ENCODE measurements around the gene AHCYL1. TPM values are rescaled to one million over a fixed set of nuclear protein-coding genes. Genes with fewer than 3 reads are reported as not detected.

The AHCYL1 gene
- total RNA-seq, 1 donor from 2014 or later, result 59.6 TPM

- Mint-ChIP-seq H3K36me3 (ENCODE audit: low read depth) (peaks cover 2% of the 10 kb centered on the region), H3K9me3 (ENCODE audit: low read depth) (no peaks in the 10 kb centered on the region), H3K4me3 (ENCODE audit: unreplicated experiment) (no peak overlapping the region), H3K4me1 (ENCODE audit: low read depth) (peaks cover 22% of the 10 kb centered on the region), H3K27ac (ENCODE audit: unreplicated experiment) (no peak overlapping the region), H3K27me3 (ENCODE audit: low read depth) (no peaks in the 10 kb centered on the region)
- TF ChIP-seq CTCF (IDR thresholded peaks at IDR 0.05), result no peak
- DNase-seq (ENCODE audit: low spot score), result no peak
Observed at GRCh38 chr1:109975718-109976117, 8.8 kb upstream of the AHCYL1 start.

GRCh38 chr1:109976762-109977161, 7.8 kb upstream of the AHCYL1 start:
- DNase-seq (ENCODE audit: low spot score), result no peak
- H3K36me3 Mint-ChIP-seq (ENCODE audit: low read depth), result peaks cover 2% of the 10 kb centered on the region
- no peak for TF ChIP-seq CTCF (IDR thresholded peaks at IDR 0.05)
- peaks cover 22% of the 10 kb centered on the region for H3K4me1 Mint-ChIP-seq (ENCODE audit: low read depth)
- H3K27ac Mint-ChIP-seq (ENCODE audit: unreplicated experiment), result no peak overlapping the region
- no peaks in the 10 kb centered on the region for H3K27me3 Mint-ChIP-seq (ENCODE audit: low read depth)
- no peaks in the 10 kb centered on the region for H3K9me3 Mint-ChIP-seq (ENCODE audit: low read depth)
- no peak overlapping the region for H3K4me3 Mint-ChIP-seq (ENCODE audit: unreplicated experiment)

GRCh38 chr1:109977225-109977624, 7.3 kb upstream of the AHCYL1 start:
- Mint-ChIP-seq H3K27me3 (ENCODE audit: low read depth) (no peaks in the 10 kb centered on the region), H3K27ac (ENCODE audit: unreplicated experiment) (no peak overlapping the region), H3K4me3 (ENCODE audit: unreplicated experiment) (no peak overlapping the region), H3K4me1 (ENCODE audit: low read depth) (peaks cover 24% of the 10 kb centered on the region), H3K9me3 (ENCODE audit: low read depth) (no peaks in the 10 kb centered on the region), H3K36me3 (ENCODE audit: low read depth) (peaks cover 2% of the 10 kb centered on the region)
- no peak for DNase-seq (ENCODE audit: low spot score)
- TF ChIP-seq CTCF (IDR thresholded peaks at IDR 0.05), result no peak

GRCh38 chr1:109977657-109978378, 6.7 kb upstream of the AHCYL1 start:
- Mint-ChIP-seq H3K36me3 (ENCODE audit: low read depth) (peaks cover 2% of the 10 kb centered on the region), H3K9me3 (ENCODE audit: low read depth) (no peaks in the 10 kb centered on the region), H3K4me1 (ENCODE audit: low read depth) (peaks cover 24% of the 10 kb centered on the region), H3K27me3 (ENCODE audit: low read depth) (no peaks in the 10 kb centered on the region), H3K4me3 (ENCODE audit: unreplicated experiment) (no peak overlapping the region), H3K27ac (ENCODE audit: unreplicated experiment) (no peak overlapping the region)
- DNase-seq (ENCODE audit: low spot score), result no peak
- TF ChIP-seq CTCF (IDR thresholded peaks at IDR 0.05), result no peak

GRCh38 chr1:109978761-109979488, 5.6 kb upstream of the AHCYL1 start:
- TF ChIP-seq CTCF (IDR thresholded peaks at IDR 0.05), result no peak
- Mint-ChIP-seq H3K4me1 (ENCODE audit: low read depth) (peaks cover 34% of the 10 kb centered on the region), H3K9me3 (ENCODE audit: low read depth) (no peaks in the 10 kb centered on the region), H3K27ac (ENCODE audit: unreplicated experiment) (no peak overlapping the region), H3K36me3 (ENCODE audit: low read depth) (peaks cover 2% of the 10 kb centered on the region), H3K4me3 (ENCODE audit: unreplicated experiment) (no peak overlapping the region), H3K27me3 (ENCODE audit: low read depth) (no peaks in the 10 kb centered on the region)
- DNase-seq (ENCODE audit: low spot score), result no peak

Measured in chondrocyte (in vitro differentiated cells).